ENCODE measurements around the gene UGT2A2.

The UGT2A2 gene

GRCh38 chr4:69610484-69610883 lies 29.0 kb downstream of the UGT2A2 start:
- Histone ChIP-seq H3K4me1 (ENCODE audit: insufficient read depth, low read length, severe bottlenecking) (no peaks in the 10 kb centered on the region), H3K36me3 (ENCODE audit: insufficient read depth, low read length) (no peaks in the 10 kb centered on the region), H3K79me2 (ENCODE audit: insufficient read depth, low read length) (no peaks in the 10 kb centered on the region), H2AFZ (ENCODE audit: low read length) (no peak overlapping the region), H3K27me3 (ENCODE audit: insufficient read depth, low read length) (no peaks in the 10 kb centered on the region), H3K27ac (ENCODE audit: low read depth, low read length, poor library complexity, severe bottlenecking) (no peak overlapping the region), H3K9me3 (ENCODE audit: low read length) (no peaks in the 10 kb centered on the region), H3K4me3 (ENCODE audit: low read depth, low read length, poor library complexity, severe bottlenecking) (no peak overlapping the region), H3K9ac (ENCODE audit: low read length) (no peak overlapping the region), H3K9me2 (ENCODE audit: low read depth, low read length) (no peaks in the 10 kb centered on the region), H4K20me1 (ENCODE audit: insufficient read depth, low read length) (no peaks in the 10 kb centered on the region), H3K4me2 (ENCODE audit: low read length) (no peak overlapping the region), H3F3A (ENCODE audit: insufficient read depth, low read length) (no peaks in the 10 kb centered on the region)
- TF ChIP-seq CTCF (IDR thresholded peaks at IDR 0.05; ENCODE audit: low read length) (no peak), EZH2 (IDR thresholded peaks at IDR 0.05; ENCODE audit: borderline replicate concordance, low read length) (no peak)

GRCh38 chr4:69601065-69601464 lies 38.4 kb downstream of the UGT2A2 start:
- H4K20me1 ChIP-seq (ENCODE audit: insufficient read depth, low read length), result no peaks in the 10 kb centered on the region
- no peak overlapping the region for H3K27ac ChIP-seq (ENCODE audit: low read depth, low read length, poor library complexity, severe bottlenecking)
- H3K9me3 ChIP-seq (ENCODE audit: low read length), result no peaks in the 10 kb centered on the region
- no peak overlapping the region for H3K4me2 ChIP-seq (ENCODE audit: low read length)
- no peaks in the 10 kb centered on the region for H3K4me1 ChIP-seq (ENCODE audit: insufficient read depth, low read length, severe bottlenecking)
- no peaks in the 10 kb centered on the region for H3K27me3 ChIP-seq (ENCODE audit: insufficient read depth, low read length)
- no peaks in the 10 kb centered on the region for H3K9me2 ChIP-seq (ENCODE audit: low read depth, low read length)
- H3F3A ChIP-seq (ENCODE audit: insufficient read depth, low read length), result no peaks in the 10 kb centered on the region
- H3K36me3 ChIP-seq (ENCODE audit: insufficient read depth, low read length), result no peaks in the 10 kb centered on the region
- TF ChIP-seq EZH2 (IDR thresholded peaks at IDR 0.05; ENCODE audit: borderline replicate concordance, low read length) (no peak), CTCF (IDR thresholded peaks at IDR 0.05; ENCODE audit: low read length) (no peak)
- no peak overlapping the region for H3K4me3 ChIP-seq (ENCODE audit: low read depth, low read length, poor library complexity, severe bottlenecking)
- H2AFZ ChIP-seq (ENCODE audit: low read length), result no peak overlapping the region
- H3K9ac ChIP-seq (ENCODE audit: low read length), result no peak overlapping the region
- H3K79me2 ChIP-seq (ENCODE audit: insufficient read depth, low read length), result no peaks in the 10 kb centered on the region

GRCh38 chr4:69600013-69600412 lies 39.4 kb downstream of the UGT2A2 start:
- Histone ChIP-seq H3F3A (ENCODE audit: insufficient read depth, low read length) (no peaks in the 10 kb centered on the region), H3K4me1 (ENCODE audit: insufficient read depth, low read length, severe bottlenecking) (no peaks in the 10 kb centered on the region)

More at GRCh38 chr4:69600013-69600412, 39.4 kb downstream of the UGT2A2 start:
- Histone ChIP-seq H3K9ac (ENCODE audit: low read length) (no peak overlapping the region), H2AFZ (ENCODE audit: low read length) (no peak overlapping the region), H3K4me2 (ENCODE audit: low read length) (no peak overlapping the region), H3K9me2 (ENCODE audit: low read depth, low read length) (no peaks in the 10 kb centered on the region), H3K27me3 (ENCODE audit: insufficient read depth, low read length) (no peaks in the 10 kb centered on the region), H3K79me2 (ENCODE audit: insufficient read depth, low read length) (no peaks in the 10 kb centered on the region), H3K4me3 (ENCODE audit: low read depth, low read length, poor library complexity, severe bottlenecking) (no peak overlapping the region), H4K20me1 (ENCODE audit: insufficient read depth, low read length) (no peaks in the 10 kb centered on the region), H3K9me3 (ENCODE audit: low read length) (no peaks in the 10 kb centered on the region), H3K36me3 (ENCODE audit: insufficient read depth, low read length) (no peaks in the 10 kb centered on the region), H3K27ac (ENCODE audit: low read depth, low read length, poor library complexity, severe bottlenecking) (no peak overlapping the region)
- no peak for TF ChIP-seq CTCF (IDR thresholded peaks at IDR 0.05; ENCODE audit: low read length)
- no peak for TF ChIP-seq EZH2 (IDR thresholded peaks at IDR 0.05; ENCODE audit: borderline replicate concordance, low read length)

Measured in OCI-LY1 (cell line).